ENCODE data around the gene DIAPH1.

DIAPH1 gene

DNA sequence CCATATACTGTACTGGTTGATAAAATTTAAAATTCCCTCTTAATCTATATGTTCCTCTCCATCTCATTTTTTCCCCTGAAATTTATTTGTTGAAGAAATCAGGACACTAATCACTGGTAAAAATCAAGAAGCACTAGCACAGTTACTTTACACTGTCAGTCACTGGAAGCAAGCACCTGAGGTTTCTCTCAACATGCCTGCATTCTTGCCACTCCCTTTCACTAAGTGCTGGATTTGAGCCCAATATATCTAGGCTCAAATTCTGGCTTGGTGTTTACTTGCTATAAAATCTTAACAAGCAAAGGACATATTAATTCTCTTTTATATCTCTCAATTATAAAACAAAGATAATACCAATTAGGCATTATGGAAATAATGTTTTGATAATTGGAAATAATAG, 58.6 kb downstream of the DIAPH1 start:
- DNase-seq: peak; percentile 46

DNA sequence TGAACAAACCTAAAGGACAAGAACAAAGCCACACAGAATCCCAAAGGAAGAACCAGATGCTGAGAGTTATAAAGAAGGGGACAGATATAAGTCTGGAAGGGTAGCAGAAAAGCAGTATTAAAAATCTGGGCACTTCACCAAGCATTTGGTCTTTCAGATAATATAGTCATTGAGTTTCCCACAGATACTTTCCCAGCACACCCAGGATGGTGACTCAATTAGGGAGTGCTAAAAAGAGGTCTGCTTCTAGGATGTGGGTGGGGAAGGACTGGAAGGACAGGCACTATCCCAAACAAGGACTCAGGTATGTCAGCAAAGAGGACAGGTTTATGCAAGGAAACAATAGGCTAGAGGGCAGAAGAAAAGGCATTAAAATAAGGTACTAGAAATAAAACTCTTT, 59.3 kb downstream of the DIAPH1 start:
- DNase-seq: no peak

DNA sequence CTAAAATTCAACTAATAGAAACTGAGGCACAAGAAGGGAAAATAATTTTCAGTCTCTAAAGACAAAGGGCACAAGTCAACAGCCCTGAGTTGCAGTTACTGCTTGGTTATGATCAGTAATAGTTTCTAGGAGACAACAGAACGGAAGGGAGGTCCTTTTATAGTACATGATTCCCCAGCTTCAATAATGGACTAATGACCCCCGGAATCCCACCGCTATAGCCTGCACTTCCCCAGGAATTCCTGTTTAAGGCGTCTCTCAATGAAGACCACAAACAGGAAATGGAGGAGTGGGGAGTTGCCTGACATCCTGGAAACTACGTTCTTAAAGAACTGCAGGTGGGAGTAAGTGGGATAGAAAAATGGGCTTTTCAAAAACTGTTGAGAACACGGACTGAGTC, 60.6 kb downstream of the DIAPH1 start:
- no peak for DNase-seq

DNA sequence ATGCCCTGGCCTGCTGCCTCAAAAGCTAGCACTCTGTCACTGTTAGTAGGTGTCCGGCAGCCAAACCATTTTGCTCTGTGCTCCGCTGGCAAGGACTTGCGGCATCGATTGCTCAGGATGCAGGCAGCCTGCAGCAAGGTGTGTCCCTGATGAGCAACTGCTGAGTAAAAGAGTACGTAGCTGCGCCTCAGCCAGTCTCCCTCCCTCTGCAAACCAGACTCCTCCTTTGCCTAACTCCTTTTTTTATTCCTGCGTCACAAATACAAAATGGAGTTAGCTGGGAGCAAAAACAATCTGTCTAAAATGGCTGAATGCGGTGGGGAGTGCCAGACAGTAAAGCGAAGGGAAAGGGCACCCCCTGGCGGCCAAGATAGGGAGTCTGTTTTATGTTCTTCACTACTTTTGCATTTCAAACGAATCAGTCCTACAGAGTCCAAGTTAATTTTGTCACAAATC, 61.1 kb downstream of the DIAPH1 start:
- DNase-seq: peak; percentile 96

DNA sequence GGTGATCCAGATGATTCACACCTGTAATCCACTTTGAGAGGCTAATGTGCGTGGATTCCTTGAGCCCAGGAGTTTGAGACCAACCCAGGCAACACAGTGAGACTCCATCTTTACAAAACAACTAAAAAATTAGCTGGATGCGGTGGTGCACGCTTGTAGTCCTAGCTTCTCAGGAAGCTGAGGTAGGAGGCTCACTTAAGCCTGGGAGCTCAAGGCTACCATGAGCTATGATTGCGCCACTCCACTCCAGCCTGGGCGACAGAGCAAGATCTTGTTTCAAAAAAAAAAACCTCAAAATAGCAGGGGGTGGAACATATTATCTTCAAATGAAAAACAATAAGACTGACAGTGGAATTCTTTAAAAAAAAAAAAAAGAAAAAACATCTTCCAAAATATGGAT, 70.9 kb downstream of the DIAPH1 start:
- no peak for DNase-seq

DNA sequence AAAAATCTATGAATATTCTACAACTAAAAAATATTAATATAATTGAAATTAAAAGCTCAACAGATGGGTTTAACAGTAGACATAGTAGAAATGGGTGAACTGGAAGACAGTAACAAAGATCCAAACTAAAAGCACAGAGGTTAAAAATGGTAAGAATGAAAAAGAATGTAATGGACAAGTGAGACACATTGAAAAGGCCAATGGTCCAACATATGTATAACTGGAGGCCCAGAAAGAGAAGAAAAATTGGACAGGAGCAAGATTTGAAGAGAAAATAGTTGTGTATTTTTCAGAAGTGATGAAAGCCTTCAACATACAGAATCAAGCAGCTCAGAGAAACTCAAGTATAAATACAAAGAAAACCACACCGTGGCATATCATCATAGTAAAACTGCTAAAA, 71.3 kb downstream of the DIAPH1 start:
- DNase-seq: no peak

DNA sequence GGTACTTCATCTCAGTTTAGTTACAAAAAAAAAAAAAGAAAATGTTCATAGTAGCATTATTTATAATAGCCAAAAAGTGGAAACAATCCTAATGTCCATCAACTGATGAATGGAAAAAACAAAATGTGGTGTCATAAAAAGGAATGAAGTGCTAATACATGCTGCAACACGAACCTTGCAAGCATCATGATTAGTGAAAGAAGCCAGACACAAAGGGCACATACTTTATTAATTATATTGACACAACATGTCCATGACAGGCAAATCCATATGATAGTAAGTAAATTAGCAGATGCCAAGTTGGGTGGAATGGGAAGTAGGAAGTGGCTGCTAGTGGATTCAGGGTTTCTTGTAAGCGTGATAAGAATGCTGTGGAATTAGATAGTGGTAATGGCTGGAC, 75.7 kb downstream of the DIAPH1 start:
- no peak for DNase-seq

DNA sequence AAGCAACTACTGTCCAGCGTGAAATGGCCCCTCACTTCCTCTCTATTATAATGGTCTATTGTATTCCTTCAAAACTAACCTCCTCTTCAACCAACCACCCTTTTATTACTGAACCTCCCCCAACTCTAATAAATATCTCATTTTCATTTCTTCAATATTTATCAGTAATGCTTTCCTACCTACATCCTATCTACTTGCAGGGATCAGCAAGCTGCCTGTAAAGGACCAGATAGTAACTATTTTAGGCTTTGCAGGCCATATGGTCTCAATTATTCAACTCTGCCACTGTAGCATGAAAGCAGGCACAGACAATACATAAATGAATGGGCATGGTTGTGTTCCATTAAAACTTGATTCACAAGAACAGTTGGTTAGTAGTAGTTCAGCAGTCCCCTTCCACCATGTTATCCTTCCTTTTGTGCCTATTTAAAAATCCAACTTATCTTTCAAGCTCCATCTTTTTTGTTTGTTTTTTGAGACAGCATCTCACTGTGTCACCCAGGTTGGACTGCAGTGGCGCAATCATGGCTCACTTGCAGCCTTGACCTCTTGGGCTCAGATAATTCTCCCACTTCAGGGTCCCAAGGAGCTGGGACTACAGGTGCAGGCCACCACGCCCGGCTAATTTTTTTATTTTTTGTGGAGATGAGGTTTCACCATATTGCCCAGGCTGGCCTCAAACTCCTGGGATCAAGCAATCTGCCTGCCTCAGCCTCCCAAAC, 84.1 kb downstream of the DIAPH1 start:
- no peak for DNase-seq

DNA sequence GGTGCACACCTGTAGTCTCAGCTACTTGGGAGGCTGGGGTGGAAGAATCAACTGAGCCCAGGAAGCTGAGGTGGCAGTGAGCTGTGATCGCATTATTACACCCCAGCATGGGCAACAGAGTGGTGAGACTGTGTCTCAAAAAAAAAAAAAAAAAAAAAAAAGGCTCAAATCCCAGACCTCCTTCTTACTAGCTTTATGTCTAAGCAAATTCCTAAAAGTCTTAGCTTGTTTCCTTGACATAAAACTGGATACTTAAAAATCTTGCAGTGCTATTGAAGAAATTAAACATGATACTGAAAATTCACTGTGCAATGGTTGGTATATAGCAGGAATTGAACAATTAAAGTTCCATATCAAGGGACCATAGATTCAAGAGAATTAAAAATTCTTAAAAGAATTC, 84.9 kb downstream of the DIAPH1 start:
- no peak for DNase-seq

DNA sequence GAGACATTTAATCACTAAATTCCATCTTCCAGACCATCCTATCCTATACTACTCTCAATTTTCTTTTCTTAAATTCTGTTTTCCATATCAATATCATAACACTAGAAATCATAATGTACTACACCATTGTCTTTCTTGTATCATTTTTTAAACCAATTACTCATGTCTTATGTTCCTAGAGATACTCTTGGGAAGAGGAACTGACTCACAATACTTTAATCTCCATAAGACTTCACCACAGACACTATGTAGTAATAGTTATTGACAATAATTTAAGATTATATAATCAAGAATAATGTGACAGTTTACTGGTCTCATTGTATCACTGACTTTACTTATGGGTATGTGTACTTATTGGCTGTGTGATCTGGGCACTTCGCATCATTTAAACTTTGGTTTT, 86.1 kb downstream of the DIAPH1 start:
- no peak for DNase-seq

DNA sequence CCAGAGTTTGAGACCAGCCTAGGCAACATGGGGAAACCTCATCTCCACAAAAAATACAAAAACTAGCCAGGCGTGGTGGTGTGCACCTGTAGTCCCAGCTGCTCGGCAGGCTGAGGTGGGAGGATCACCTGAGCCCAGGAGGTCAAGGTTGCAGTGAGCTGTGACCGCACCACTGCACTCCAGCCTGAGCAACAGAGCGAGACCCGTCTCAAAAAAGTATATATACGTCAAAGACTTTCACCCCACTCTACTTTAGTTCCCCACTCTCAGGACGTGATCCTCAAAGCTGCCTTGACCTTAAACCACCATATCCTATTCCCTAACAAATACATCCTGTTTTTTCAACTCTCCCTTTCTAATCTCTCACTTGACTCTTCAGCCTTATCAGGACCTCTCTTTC, 88.9 kb downstream of the DIAPH1 start:
- DNase-seq: no peak

DNA sequence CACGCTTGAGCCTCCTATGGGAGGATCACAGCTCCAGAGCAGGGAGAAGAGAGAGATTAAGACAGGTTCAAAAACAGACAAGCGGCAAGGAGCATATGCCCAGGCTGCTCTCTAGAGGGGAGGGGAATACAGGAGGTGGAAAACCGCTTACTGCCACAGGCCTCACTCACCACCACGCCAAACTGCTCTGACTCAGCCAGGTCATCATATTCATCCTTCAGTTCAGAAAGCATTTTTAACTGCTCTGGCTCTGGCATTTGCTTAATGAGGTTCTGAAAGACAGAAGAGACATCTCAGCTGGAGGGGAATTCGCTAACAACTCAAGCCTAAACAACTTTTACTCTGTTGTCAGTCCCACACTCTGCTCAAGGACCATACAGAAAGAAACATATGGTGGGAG, 89.8 kb downstream of the DIAPH1 start:
- DNase-seq: no peak

DNA sequence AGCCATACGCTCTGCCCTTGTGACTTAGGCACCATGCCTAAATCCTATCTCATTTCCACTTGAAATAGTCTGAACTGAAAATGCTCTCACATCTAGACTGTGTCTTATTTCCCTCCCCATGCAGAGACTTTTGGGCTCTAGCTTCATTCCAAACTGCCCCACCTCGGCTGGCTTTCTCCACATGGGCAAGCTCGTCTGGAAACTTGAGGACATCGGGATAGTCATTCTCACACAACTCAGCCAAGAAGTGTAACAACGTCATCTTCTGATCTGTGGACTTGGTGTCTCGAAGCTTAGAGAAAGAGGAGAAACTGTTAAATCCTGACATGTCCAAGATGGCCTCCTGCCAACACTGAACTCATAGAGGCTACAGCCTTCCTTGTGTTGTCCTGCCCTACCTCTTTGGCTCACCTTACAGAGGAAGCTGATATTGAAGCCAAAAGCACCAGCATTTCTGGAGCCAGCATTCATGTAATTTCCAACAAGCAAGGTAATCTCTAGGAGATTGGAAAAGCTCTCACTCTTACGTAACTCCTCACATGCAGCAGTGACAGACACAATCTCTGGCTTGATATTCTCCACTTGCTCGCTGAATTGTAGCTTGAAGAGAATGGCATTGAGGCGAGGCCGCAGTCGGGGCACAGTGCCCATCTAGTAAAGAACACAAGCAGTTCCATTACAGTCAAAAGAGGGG, 90.4 kb downstream of the DIAPH1 start:
- no peak for DNase-seq

DNA sequence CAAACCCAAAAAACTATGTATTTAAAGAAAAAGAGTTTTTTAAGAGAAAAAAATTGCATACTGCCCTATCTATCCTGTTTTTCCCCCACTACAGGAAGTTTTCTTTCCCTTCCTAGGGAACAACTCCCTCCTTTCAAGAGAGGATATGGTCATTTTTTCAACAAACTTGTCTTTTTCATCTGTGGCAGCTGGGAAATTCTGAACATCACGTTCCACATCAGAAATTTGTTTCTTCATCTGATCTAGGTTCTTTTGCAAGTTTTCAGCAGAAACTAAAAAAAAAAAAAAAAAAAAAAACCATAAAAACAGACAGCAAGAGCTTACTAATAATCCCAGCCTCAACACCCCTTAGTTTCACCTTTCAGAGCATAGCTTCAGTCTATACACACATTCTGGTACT, 91.4 kb downstream of the DIAPH1 start:
- no peak for DNase-seq

DNA sequence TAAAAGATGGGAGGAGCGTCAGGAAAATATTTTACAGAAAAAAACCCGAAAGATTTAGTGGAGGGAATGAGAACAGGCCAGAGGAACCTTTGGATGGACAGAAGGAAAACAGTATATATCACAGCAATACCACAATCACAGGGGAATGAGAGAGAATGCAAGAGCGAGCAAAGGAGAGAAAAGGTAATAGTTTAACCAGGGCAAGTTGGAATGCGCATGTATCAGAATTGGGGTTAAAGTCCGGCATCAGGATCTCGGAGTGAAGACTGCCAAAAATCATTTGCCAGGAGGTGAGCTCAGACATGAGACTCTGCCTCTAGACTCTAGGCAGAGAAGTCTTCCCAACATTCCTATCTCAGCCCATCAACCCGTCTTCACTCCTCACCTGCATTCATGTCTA, 93.1 kb downstream of the DIAPH1 start:
- no peak for DNase-seq

DNA sequence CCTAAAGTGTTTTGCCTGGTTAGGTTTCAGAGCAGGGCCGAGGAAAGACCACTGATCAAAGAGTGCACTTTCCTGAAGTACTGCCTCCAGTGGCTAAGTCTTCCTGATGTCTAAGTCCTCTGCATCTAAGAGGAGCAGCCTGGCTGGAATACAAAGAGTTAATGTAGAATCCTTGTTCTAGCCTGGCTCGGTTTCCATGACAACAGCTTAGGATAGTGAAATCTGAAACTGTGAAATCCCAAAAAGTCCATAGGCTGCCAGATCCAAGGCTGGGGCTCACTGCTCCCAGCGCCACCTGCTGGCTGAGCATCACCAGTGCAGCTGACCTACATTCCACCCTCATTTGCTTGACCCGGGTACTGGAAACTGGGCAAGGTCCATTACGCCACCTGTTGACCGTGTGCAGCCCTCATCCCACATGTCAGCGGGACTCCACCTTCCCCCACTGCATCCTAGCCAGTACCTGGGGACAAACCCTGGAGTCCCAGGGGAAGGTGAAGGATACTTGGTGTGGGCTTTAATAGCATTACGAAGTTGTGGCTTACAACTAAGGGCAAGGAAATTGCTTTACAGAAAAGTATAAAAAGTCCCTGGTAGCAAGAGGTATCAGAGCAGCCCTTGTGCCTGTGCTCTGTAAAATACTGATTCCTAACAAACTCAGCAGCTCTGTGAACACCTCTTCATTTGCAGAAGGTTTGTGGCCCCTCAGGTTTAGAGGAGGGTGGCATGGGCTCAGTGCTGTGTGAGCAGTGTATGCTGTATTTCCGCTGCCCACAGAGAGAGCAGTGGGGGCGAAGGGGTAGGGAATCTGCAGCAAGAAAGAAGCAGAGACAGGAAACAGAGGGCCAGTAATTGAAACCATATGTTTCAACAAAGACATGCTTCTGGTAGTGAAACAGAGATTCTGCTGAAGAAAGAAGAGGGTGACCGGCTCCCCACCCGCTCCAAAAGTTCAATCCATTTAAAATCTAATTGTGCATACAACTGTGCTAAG, 93.9 kb downstream of the DIAPH1 start:
- peak; percentile 78 for DNase-seq

DNA sequence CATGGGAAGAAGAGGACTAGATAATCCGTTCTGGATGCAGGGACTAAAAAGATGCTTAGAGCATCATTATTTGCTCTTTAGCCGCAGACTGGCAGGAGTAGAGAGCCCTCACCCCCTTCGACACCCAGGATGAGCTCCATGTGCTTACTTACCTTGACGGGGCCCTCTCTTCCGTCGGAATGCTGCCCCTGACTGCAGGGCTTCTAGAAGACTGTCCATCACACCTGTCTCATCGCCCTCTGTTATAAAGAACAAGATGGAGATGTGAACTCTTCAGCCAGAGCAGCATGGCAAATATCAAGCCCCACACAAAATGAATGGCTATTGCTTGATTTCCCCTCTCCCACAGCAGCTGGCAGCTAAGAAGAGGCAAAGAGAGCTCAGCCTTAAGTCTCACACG, 94.8 kb downstream of the DIAPH1 start:
- no peak for DNase-seq

DNA sequence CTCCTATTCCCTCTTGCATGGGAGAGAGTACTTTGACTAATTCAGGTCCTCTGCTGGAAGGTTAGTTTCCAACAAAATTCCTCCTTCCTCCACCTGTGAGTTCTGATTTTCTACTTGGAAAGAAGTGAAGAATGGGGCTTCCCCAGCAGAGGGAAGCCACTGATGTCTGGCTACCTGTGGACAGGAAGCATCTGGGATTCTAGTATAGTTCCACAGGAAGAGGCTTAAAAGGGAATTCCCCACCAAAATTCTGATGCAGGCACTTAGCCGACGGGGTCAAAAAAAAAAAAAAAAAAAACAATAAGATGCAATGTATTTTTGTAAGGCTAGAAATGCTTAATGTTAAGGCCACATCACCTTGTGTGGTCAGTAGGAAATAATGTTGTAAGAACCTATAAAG, 96.5 kb downstream of the DIAPH1 start:
- no peak for DNase-seq

DNA sequence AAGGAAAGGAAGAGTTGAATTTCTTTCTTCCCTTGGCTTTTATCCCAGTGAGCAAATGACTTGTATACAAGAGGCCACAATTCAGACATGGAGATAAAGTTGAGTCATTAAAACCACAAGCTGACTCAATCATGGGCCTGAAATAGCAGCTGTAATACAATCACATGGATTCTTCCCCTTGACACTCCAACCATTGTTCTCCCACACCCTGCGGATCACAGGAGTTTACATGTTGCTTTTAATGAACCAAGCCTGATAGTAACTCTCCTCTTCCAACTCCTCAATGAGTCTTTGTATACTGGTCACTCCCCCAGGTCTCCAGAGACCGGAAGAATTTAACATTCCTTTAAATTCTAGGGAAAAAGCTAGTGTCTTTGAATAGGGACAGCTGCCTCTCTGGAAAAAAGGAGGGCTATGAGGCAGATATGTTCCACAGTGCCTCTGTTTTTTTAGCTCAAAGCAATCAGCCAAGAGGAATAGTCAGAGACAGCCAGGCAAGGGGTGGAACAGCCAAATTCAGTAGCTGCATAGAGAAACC, 97.5 kb downstream of the DIAPH1 start:
- DNase-seq: no peak

DNA sequence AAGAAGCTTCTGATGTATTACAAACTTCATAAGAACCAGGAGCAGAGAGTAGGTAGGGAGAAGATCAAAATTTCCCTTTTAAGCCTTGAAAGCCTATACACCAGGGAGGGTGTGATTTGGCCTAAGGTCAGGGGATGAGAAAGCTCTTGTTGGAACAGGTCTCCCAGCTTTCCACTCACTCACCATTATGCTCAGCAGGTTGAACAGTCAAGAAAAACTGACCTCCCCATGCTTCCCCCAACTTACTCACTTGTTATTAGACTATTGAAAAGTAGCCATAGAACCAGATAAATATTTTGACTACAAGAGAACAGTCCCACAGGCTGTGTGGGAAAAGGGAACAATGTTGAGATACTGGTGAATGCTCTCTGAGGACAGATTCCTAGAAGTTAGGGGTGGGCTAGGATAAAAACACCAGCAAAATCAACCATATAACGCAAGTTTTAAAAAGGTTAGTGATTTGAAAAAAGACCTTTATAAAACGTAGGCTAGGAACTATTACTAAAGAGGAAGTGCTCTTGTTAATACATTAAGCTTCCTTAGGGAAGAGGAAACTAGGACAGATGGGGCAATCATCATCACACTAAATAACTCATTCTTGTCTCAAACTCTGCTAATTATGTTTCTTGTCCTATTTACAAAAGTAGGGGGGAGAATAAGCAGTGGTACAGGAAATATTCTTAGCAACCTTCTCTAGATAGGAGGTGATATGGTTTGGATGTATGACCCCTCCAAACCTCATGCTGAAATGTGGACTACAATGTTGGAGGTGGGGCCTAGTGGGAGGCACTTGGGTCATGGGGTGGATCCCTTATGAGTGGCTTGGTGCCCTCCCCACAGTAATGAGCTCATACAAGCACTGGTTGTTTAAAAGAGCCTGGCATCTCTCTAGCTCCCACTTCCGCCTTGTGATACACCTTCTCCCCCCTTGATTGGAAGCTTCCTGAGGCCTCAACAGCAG, 98.9 kb downstream of the DIAPH1 start:
- no peak for DNase-seq

DNA sequence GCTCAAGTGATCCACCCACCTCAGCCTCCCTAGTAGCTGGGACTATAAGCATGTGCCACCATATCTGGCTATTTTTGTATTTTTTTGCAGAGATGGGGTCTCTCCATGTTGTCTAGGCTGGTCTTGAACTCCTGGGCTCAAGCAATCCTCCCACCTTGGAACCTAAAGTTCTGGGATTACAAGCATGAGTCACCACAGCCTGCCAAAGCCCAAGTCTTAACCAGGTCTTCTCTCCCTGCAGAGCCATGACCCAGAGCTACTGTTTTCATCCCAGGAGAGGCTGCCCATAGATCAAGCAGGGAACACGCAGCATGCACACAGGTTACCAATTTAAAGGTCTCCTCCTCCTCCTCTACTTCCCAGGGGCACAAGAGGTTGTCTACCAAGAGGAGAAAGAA, 100.2 kb downstream of the DIAPH1 start:
- DNase-seq: no peak
